HG03135 (cell line): ENCODE measurements around the gene AUH.
"Not testable (repeated sequence)": the region's sequence is repeated elsewhere in the genome, so short reads cannot be mapped to it uniquely, and the experiment has no call there.

Experiments
- ATAC-seq: cut with Tn5 transposase; IDR thresholded peaks from one replicate; pipeline ENCODE4 v1.9.1; 2021; ENCODE audit warnings: mild to moderate bottlenecking, moderate library complexity; ENCODE audit not compliant: unreplicated experiment

Gene AUH

GRCh38 chr9:91361291-91362050 lies at the start of gene AUH:
TSS of gene AUH (minus strand) at chr9:91361918. CDS start at chr9:91361889, 29 bp downstream.
- ATAC-seq, result peak; percentile 82

- no peak for ATAC-seq
Observed at GRCh38 chr9:91411096-91411771, 49.5 kb upstream of the AUH start.

- no peak for ATAC-seq
Observed at GRCh38 chr9:91410161-91410560, 48.4 kb upstream of the AUH start.

GRCh38 chr9:91408475-91408874 lies 46.8 kb upstream of the AUH start:
- no peak for ATAC-seq

- no peak for ATAC-seq
Observed at GRCh38 chr9:91407580-91408318, 46.0 kb upstream of the AUH start.

GRCh38 chr9:91405343-91406077 lies 43.8 kb upstream of the AUH start:
- no peak for ATAC-seq

GRCh38 chr9:91403665-91404543 lies 42.2 kb upstream of the AUH start:
- no peak for ATAC-seq

GRCh38 chr9:91398926-91399325 lies 37.2 kb upstream of the AUH start:
- no peak for ATAC-seq

GRCh38 chr9:91395553-91396471 lies 34.1 kb upstream of the AUH start:
- peak; percentile 67 for ATAC-seq

GRCh38 chr9:91395106-91395552 lies 33.4 kb upstream of the AUH start:
- ATAC-seq, result no peak

- no peak for ATAC-seq
Observed at GRCh38 chr9:91393826-91394225, 32.1 kb upstream of the AUH start.

- no peak for ATAC-seq
Observed at GRCh38 chr9:91392435-91392834, 30.7 kb upstream of the AUH start.

GRCh38 chr9:91391818-91392217 lies 30.1 kb upstream of the AUH start:
- no peak for ATAC-seq

- ATAC-seq, result no peak
Observed at GRCh38 chr9:91391412-91391811, 29.7 kb upstream of the AUH start.

- ATAC-seq, result not testable (repeated sequence)
Observed at GRCh38 chr9:91389686-91390085, 28.0 kb upstream of the AUH start.

- ATAC-seq, result no peak
Observed at GRCh38 chr9:91386765-91387164, 25.0 kb upstream of the AUH start.

GRCh38 chr9:91384954-91385353 lies 23.2 kb upstream of the AUH start:
- no peak for ATAC-seq

GRCh38 chr9:91383577-91383976 lies 21.9 kb upstream of the AUH start:
- ATAC-seq, result no peak

- no peak for ATAC-seq
Observed at GRCh38 chr9:91382298-91382697, 20.6 kb upstream of the AUH start.
